Small intestine (tissue), 4 donors: Measurements from ENCODE around the gene SPDYE6. TPM values are rescaled to one million over a fixed set of nuclear protein-coding genes. Genes with fewer than 3 reads are reported as not detected.

Source experiments
- polyA plus RNA-seq, 4 donors: library from polyadenylated mRNA; stranded (reverse) in 3 of 4; unstranded in 1 of 4; fragments of 200-250 nt in 3 of 4; fragments of 120-200 nt in 1 of 4; gene quantifications; one replicate each; pipeline versions ENCODE4 v1.2.1 to v1.2.3, GENCODE V29; 2013
- donor health status: healthy with polysubstance abuse.
- donor health status: Bipolar disorder and iron deficiency.
- donor health status: healthy.

The SPDYE6 gene
- polyA plus RNA-seq, 4 donors = 0.09 to 3.3 TPM; not detected in 2

Other genes starting within 250 kb of the SPDYE6 start
- gene SH2B2, start 69.6 kb downstream of the SPDYE6 start, polyA plus RNA-seq = 1 to 10 TPM in 3 of 4 donors, under 1 TPM in 1; 0.67 to 2.5 (median 1.6) TPM
- gene PRKRIP1, start 39.9 kb upstream of the SPDYE6 start, polyA plus RNA-seq = 10 to 100 TPM; 17.5 to 28.1 (median 20.1) TPM
- gene ORAI2, start 77.1 kb upstream of the SPDYE6 start, polyA plus RNA-seq = 1 to 10 TPM in 3 of 4 donors, under 1 TPM in 1; 0.89 to 8.8 (median 5.4) TPM
- gene ALKBH4, start 108.4 kb upstream of the SPDYE6 start, polyA plus RNA-seq = 10 to 100 TPM in 1 of 4 donors, 1 to 10 TPM in 3; 6.7 to 10.1 (median 8.9) TPM
- gene LRWD1, start 108.5 kb upstream of the SPDYE6 start, polyA plus RNA-seq = 10 to 100 TPM in 3 of 4 donors, 1 to 10 TPM in 1; 8.6 to 17.4 (median 13.5) TPM
- gene POLR2J, start 122.5 kb upstream of the SPDYE6 start, polyA plus RNA-seq = 100 to 1,000 TPM in 2 of 4 donors, 10 to 100 TPM in 2; 51.4 to 169 (median 110) TPM
- gene RASA4B, start 161.3 kb upstream of the SPDYE6 start, polyA plus RNA-seq = 10 to 100 TPM; 14.2 to 58.4 (median 35.7) TPM
- gene UPK3BL2, start 187.3 kb upstream of the SPDYE6 start, polyA plus RNA-seq = 10 to 100 TPM in 2 of 4 donors, 1 to 10 TPM in 2; 5.8 to 15.4 (median 10.8) TPM
- 1 to 10 TPM in 1 of 4 donors, under 1 TPM in 1, not detected in 2; 0.04 to 2.9 TPM for gene SPDYE2, start 194.8 kb upstream of the SPDYE6 start, polyA plus RNA-seq
- 10 to 100 TPM; 31.6 to 63.0 (median 41.8) TPM for gene POLR2J3, start 216.1 kb upstream of the SPDYE6 start, polyA plus RNA-seq